ACC112 (cell line): Measurements from ENCODE around the gene ESM1.

ENCODE experiments used
- H2AFZ ChIP-seq: fragments of 200-600 bp; sonication (generic); one replicate; pipeline ENCODE4 v1.6.0; 2017; ENCODE audit warnings: antibody characterized with exemption, low read length; ENCODE audit not compliant: unreplicated experiment
- H3K27ac ChIP-seq: fragments of 200-600 bp; sonication (generic); 2 replicates; pipeline ENCODE4 v1.5.1; 2014; ENCODE audit warnings: low read depth, mild to moderate bottlenecking, antibody characterized with exemption, low read length, moderate library complexity
- H3K27me3 ChIP-seq: fragments of 200-600 bp; sonication (generic); 2 replicates; pipeline ENCODE4 v1.6.1; 2014; ENCODE audit warnings: mild to moderate bottlenecking, antibody characterized with exemption, low read length, moderate library complexity, mixed read lengths; ENCODE audit not compliant: insufficient read depth
- H3K36me3 ChIP-seq: fragments of 200-600 bp; sonication (generic); 2 replicates; pipeline ENCODE4 v1.6.1; 2016; ENCODE audit warnings: mild to moderate bottlenecking, antibody characterized with exemption, low read length, moderate library complexity, mixed read lengths; ENCODE audit not compliant: insufficient read depth
- H3K4me1 ChIP-seq: fragments of 200-600 bp; sonication (generic); one replicate; pipeline ENCODE4 v1.6.1; 2016; ENCODE audit warnings: low read length, mixed read lengths; ENCODE audit not compliant: insufficient read depth, unreplicated experiment, control insufficient read depth
- H3K4me3 ChIP-seq: fragments of 200-600 bp; sonication (generic); 2 replicates; pipeline ENCODE4 v1.5.1; 2014; ENCODE audit warnings: mild to moderate bottlenecking, low read depth, low read length
- H3K79me2 ChIP-seq: fragments of 200-600 bp; sonication (generic); one replicate; pipeline ENCODE4 v1.6.0; 2016; ENCODE audit warnings: low read length; ENCODE audit not compliant: control insufficient read depth, unreplicated experiment, insufficient read depth

Gene ESM1

DNA sequence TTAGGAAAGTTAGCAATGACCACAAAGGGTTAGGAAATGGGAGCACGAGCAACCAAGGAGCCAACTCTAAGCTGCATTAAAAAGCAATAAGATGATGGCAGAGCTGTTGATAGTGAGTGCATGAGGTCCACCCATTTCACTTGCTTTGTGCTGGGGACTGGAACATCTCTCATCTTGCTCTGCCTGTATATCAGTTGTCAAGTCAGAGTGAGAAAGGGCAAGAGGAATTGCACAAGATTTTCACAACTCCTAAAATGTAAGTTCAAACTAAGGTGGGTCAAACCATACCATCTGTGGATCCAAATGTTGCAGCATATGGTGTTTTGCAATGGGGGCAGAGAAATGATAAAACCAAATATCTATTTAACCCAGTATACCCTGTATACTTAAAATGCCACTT lies 2.8 kb upstream of the ESM1 start:
- no peak overlapping the region for H2AFZ ChIP-seq
- H3K27ac ChIP-seq: no peak overlapping the region
- no peaks in the 10 kb centered on the region for H3K79me2 ChIP-seq
- H3K36me3 ChIP-seq: no peaks in the 10 kb centered on the region
- H3K27me3 ChIP-seq: no peaks in the 10 kb centered on the region
- H3K4me1 ChIP-seq: peaks cover 47% of the 10 kb centered on the region
- H3K4me3 ChIP-seq: no peak overlapping the region

DNA sequence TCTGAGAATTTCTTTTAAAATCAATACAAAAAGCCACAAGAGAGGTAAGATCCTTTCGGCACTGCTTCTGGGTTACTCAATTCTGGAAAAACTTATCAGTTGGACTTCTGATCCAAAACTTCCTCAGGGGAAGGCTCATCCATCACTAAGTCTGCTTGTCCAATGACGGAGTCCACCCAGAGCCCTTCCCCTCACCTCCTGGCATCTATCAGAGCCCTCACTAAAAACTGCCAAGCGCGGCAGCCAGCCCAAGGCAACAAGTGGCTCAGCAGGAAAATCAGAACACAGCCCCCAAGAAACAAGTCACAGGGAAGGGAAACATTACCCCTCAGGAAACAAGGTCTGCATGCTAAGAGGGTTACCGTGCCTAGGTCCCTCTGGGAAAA lies 869 bp upstream of the ESM1 start:
- H3K79me2 ChIP-seq: no peaks in the 10 kb centered on the region
- H3K4me1 ChIP-seq: peaks cover 45% of the 10 kb centered on the region
- no peaks in the 10 kb centered on the region for H3K36me3 ChIP-seq
- H3K27me3 ChIP-seq: no peaks in the 10 kb centered on the region
- H3K4me3 ChIP-seq: peak overlapping the region; percentile 54
- H3K27ac ChIP-seq: peak overlapping the region; percentile 66
- peak overlapping the region; percentile 31 for H2AFZ ChIP-seq

DNA sequence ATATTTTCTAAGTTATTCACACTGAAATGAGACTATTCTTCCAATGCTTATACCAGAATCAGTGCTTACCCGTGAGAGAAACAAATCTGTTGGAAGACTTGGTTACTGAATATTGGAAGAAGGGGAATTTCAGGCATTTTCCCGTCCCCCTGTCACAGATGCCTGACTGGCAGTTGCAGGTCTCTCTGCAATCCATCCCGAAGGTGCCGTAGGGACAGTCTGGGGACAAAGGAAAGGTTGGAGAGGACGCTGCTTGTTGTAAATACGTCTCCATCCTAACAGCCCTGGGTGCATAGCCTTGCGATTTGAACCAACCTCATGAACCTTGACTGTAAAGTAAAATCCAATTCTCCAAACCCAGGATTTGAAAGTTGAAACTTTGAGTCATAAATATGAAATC lies 3.5 kb downstream of the ESM1 start:
- H3K4me3 ChIP-seq: 0 out of 2 replicates have a peak overlapping the region, but pooled peaks have one; percentile 18
- H3K36me3 ChIP-seq: no peaks in the 10 kb centered on the region
- peak overlapping the region; percentile 7 for H2AFZ ChIP-seq
- H3K27me3 ChIP-seq: no peaks in the 10 kb centered on the region
- H3K27ac ChIP-seq: no peak overlapping the region
- H3K4me1 ChIP-seq: peaks cover 28% of the 10 kb centered on the region
- no peaks in the 10 kb centered on the region for H3K79me2 ChIP-seq

DNA sequence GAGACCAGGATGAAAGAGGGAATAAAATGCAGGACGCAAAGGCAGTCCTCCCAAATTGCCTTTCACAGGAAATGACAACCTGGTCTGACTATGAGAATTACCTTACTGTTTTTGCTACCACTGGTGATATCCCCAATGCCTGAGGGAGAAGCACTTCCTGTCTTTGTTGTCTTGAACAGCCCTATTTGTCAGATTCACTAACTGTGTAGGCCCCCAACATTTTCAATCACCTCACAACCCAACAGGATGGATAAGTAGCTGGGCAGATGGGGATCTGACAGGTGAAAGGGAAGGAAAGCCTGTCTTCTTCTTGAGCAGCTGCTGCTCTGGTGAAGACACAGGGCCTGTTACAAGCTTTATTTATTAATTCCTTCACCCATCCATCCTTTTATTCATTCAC lies 9.7 kb downstream of the ESM1 start:
- H3K27me3 ChIP-seq: no peaks in the 10 kb centered on the region
- no peak overlapping the region for H3K27ac ChIP-seq
- H2AFZ ChIP-seq: no peak overlapping the region
- no peak overlapping the region for H3K4me3 ChIP-seq
- no peaks in the 10 kb centered on the region for H3K36me3 ChIP-seq
- H3K4me1 ChIP-seq: no peaks in the 10 kb centered on the region
- no peaks in the 10 kb centered on the region for H3K79me2 ChIP-seq

DNA sequence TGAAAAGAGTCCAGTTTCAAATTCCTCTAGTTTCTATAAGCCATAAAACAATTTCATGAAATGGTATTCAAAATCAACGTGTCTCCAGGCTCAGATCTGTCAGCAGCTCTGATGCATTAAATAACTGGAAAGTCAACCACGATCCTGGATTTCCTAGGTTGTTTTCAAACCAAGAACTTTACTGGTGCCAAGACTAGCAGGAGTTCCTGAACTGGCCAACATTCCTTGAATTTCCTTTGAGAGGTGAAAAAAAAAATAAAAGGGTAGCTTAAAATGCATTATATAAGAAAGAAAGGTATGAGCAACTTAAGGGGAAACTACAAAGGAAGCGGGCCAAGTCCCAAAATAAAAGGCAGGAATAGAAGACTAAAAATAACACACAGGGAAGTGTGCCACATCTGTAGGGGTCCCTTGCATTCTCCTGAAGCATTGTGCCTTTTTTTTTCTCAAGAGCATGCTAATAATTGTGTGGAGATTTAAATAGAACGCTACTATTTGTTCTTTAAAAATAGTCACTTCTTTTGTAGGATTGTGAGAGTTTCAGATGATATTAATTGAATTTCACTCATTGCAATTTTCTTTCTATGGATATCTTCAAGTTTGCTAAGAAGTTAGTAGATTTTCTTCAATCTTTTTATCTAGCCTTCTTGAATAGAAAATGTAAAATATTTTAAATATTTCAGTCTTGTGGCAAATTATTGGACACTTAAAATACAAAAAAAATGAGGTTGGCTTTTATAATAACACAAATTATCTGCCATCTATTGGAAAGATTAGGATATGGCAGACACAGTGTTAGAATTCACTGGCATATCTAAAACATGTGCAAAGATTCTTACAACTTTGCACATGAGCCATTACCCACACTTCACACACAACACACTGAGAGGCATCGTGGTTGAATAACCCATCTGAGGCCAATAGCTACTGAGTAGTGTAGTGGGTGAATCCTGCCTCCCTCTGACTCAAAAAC lies 15.3 kb downstream of the ESM1 start:
- Histone ChIP-seq H3K36me3 (no peaks in the 10 kb centered on the region), H3K27me3 (no peaks in the 10 kb centered on the region), H3K27ac (no peak overlapping the region), H3K4me3 (no peak overlapping the region), H3K4me1 (no peaks in the 10 kb centered on the region), H2AFZ (no peak overlapping the region), H3K79me2 (no peaks in the 10 kb centered on the region)

DNA sequence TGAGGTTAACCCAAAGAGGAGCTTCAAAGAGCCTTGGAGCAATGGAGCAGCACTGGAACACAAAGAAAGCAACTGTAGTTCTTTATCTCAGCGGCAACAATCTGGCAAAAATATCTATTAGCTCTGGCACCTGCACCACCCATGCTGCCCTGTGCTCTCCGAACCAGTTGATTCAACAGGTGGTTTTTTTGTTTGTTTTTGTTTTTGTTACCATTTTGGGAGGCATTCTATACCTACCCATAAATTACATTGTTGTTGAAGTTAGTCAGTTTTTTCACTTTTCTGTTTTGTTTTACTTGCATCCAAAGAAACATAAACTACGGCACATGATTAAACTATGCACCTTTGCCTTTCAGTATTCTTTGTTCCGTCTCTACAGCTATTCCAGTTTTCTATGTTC lies 16.2 kb downstream of the ESM1 start:
- Histone ChIP-seq H3K4me3 (no peak overlapping the region), H3K4me1 (no peaks in the 10 kb centered on the region), H3K27me3 (no peaks in the 10 kb centered on the region), H2AFZ (no peak overlapping the region), H3K79me2 (no peaks in the 10 kb centered on the region), H3K36me3 (no peaks in the 10 kb centered on the region), H3K27ac (no peak overlapping the region)

DNA sequence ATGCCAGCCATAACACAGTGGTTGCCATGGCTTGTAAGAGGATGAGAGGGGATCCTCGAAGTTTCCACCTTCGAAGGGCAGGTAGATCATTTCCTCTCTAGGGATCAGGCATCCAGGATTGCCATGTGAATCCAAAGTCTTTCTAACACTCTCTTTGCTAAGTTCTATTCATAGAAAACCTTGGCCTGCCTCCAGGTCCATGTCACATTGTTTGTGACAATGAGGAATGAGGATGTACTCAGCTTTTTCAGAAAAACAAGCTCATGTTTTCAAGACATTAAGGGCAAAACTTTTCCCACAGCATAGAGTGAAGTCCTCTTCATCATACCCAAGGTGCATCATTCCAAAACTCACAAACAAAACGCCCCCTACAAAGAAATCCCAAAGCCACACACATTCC lies 19.6 kb downstream of the ESM1 start:
- no peak overlapping the region for H2AFZ ChIP-seq
- no peak overlapping the region for H3K4me3 ChIP-seq
- H3K4me1 ChIP-seq: no peaks in the 10 kb centered on the region
- H3K27ac ChIP-seq: no peak overlapping the region
- no peaks in the 10 kb centered on the region for H3K27me3 ChIP-seq
- H3K36me3 ChIP-seq: no peaks in the 10 kb centered on the region
- H3K79me2 ChIP-seq: no peaks in the 10 kb centered on the region

DNA sequence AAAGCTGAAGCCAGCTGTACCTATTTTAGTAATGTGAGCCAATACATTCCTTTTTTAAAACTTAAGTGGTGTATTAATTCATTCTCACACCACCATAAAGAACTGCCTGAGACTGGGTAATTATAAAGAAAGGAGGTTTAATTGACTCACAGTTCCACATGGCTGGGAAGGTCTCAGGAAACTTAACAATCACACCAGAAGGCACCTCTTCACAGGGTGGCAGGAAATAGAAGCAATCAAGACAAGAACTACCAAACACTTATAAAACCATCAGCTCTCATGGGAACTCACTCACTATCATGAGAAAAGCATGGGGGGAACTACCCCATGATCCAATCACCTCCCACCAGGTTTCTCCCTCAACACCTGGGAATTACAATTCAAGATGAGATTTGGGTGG lies 21.0 kb downstream of the ESM1 start:
- no peak overlapping the region for H2AFZ ChIP-seq

DNA sequence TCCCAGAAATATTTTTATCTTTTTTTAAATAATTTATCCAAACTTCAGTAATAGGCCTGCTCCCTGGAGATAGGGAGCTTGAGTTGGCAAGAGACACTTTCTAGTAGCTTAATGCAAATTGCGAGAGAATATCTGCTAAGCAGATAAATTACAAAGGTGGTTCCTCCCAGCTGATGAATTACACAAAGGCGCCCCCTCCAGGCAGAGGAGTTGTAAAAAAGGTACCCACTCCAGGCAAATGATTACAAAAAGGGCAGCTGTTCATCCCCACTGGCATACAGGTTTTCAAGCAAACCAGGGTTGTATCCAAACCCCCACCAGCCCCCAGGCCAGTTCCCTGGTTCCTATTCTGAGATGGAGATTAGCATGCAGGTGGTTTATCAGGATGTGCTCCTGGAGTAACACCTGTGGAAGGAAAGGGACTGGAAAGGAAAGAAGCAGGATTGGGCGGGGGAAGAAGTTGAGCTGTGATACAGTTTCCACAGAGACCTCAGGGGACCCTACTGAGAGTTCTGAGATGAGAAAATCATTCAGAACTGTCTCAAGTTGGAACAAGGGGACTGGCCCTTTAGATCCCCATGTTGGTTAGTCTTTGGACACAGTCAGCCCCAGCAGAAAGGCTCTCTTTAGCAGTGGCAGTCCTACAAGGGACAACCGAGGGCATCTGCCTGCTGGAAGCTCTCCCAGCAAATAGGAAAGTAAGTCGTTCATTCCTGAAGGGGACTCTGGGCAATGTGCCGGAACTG lies 25.5 kb downstream of the ESM1 start:
- Histone ChIP-seq H3K4me3 (no peak overlapping the region), H3K27me3 (no peaks in the 10 kb centered on the region), H2AFZ (no peak overlapping the region), H3K36me3 (no peaks in the 10 kb centered on the region), H3K27ac (no peak overlapping the region), H3K79me2 (no peaks in the 10 kb centered on the region), H3K4me1 (no peaks in the 10 kb centered on the region)

More for the DNA sequence above, 21.0 kb downstream of the ESM1 start:
- no peaks in the 10 kb centered on the region for H3K79me2 ChIP-seq
- H3K36me3 ChIP-seq: no peaks in the 10 kb centered on the region
- no peak overlapping the region for H3K4me3 ChIP-seq
- H3K4me1 ChIP-seq: no peaks in the 10 kb centered on the region
- no peaks in the 10 kb centered on the region for H3K27me3 ChIP-seq
- H3K27ac ChIP-seq: no peak overlapping the region

DNA sequence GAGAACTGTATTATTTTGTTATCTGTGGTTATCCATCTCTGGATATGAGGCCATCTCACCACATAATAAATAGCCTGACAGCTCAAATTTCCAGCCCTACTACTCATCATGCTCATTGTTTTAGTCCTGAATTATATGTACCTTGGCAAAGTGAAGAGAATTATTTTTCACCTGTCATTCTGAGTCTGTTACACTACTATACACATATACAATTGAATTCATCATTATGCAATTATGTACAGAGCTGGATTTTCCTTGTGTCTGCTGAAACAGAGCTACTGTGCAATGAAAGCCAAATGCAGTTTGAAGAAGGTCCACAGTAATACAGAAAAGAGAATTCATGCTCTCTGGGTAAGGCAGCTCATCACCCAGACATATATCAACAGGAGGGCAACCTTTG lies 28.5 kb downstream of the ESM1 start:
- no peaks in the 10 kb centered on the region for H3K27me3 ChIP-seq
- H3K36me3 ChIP-seq: no peaks in the 10 kb centered on the region
- no peak overlapping the region for H3K4me3 ChIP-seq
- H2AFZ ChIP-seq: no peak overlapping the region
- no peaks in the 10 kb centered on the region for H3K79me2 ChIP-seq
- no peaks in the 10 kb centered on the region for H3K4me1 ChIP-seq
- no peak overlapping the region for H3K27ac ChIP-seq

DNA sequence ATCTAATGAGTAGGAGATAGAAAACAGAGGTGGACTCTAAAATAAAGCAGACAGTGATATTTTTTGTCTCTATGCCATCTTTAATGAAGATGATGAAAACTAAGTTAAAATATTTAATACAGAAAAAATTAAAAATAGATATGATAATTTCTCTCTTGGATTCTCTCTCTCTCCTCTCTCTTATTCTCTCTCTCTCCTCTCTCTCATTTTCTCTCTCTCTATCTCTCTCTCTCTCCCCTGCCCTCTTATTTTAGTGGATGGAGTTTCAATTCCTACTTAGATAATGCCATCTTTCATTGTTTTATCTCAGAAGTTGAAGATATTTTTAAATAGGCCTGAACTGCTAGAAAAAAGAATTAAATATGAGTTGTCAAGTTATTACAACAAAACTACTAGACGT lies 38.2 kb downstream of the ESM1 start:
- Histone ChIP-seq H3K27ac (no peak overlapping the region), H3K4me1 (no peaks in the 10 kb centered on the region), H3K27me3 (no peaks in the 10 kb centered on the region)

More for the DNA sequence above, 38.2 kb downstream of the ESM1 start:
- H3K79me2 ChIP-seq: no peaks in the 10 kb centered on the region
- H3K36me3 ChIP-seq: no peaks in the 10 kb centered on the region
- no peak overlapping the region for H2AFZ ChIP-seq
- H3K4me3 ChIP-seq: no peak overlapping the region
